GM12874 (cell line): ENCODE measurements around the gene SYCE1.

ENCODE experiments used
- CTCF ChIP-seq: IDR thresholded peaks from 2 replicates; pipeline ENCODE4 v1.5.1; 2011; ENCODE audit warnings: low read depth, mild to moderate bottlenecking, control low read depth, low read length, moderate library complexity; ENCODE audit not compliant: insufficient read depth

Gene SYCE1

GRCh38 chr10:133557381-133557780, 8.0 kb downstream of the SYCE1 start:
- no peak for TF ChIP-seq CTCF

GRCh38 chr10:133555521-133555920, 9.9 kb downstream of the SYCE1 start:
- TF ChIP-seq CTCF, result no peak

GRCh38 chr10:133554600-133554999, 10.8 kb downstream of the SYCE1 start:
- no peak for TF ChIP-seq CTCF

- no peak for TF ChIP-seq CTCF
These were observed 20.9 kb downstream of the SYCE1 start for GRCh38 chr10:133544506-133544905.

- TF ChIP-seq CTCF, result no peak
These were observed 27.5 kb downstream of the SYCE1 start for GRCh38 chr10:133537546-133538545.

- TF ChIP-seq CTCF, result no peak
These were observed 29.2 kb downstream of the SYCE1 start for GRCh38 chr10:133536198-133536597.

GRCh38 chr10:133534417-133534816, 31.0 kb downstream of the SYCE1 start:
- TF ChIP-seq CTCF, result no peak
